GM19193 (cell line): Measurements from ENCODE around the gene PTRH1.

ENCODE experiments used
- POLR2A ChIP-seq: IDR thresholded peaks from 4 replicates; pipeline ENCODE4 v1.6.1; 2011; ENCODE audit not compliant: insufficient read depth, insufficient read length; ENCODE audit errors: extremely low read depth

PTRH1 gene

GRCh38 chr9:127712867-127713266 is 2.6 kb downstream of the PTRH1 start:
- TF ChIP-seq POLR2A: no peak

- TF ChIP-seq POLR2A: no peak
Observed at GRCh38 chr9:127712371-127712770, 3.1 kb downstream of the PTRH1 start.

- TF ChIP-seq POLR2A: no peak
Observed at GRCh38 chr9:127711831-127712274, 3.6 kb downstream of the PTRH1 start.

- TF ChIP-seq POLR2A: no peak
Observed at GRCh38 chr9:127711226-127711701, 4.2 kb downstream of the PTRH1 start.

GRCh38 chr9:127710204-127710783 is 5.2 kb downstream of the PTRH1 start:
- TF ChIP-seq POLR2A: no peak

- TF ChIP-seq POLR2A: no peak
Observed at GRCh38 chr9:127708952-127709587, 6.4 kb downstream of the PTRH1 start.

GRCh38 chr9:127707766-127708165 is 7.7 kb downstream of the PTRH1 start:
- no peak for TF ChIP-seq POLR2A

- no peak for TF ChIP-seq POLR2A
Observed at GRCh38 chr9:127706836-127707241, 8.6 kb downstream of the PTRH1 start, which contains the start of gene CFAP157. Gene CFAP157, plus strand, starts transcription at chr9:127706988. Its CDS starts 44 bp downstream, at chr9:127707032.

GRCh38 chr9:127705577-127706379 is 9.7 kb downstream of the PTRH1 start:
- TF ChIP-seq POLR2A: no peak

- no peak for TF ChIP-seq POLR2A
Observed at GRCh38 chr9:127703289-127703946, 12.0 kb downstream of the PTRH1 start.

GRCh38 chr9:127700594-127701255 is 14.7 kb downstream of the PTRH1 start:
- no peak for TF ChIP-seq POLR2A

GRCh38 chr9:127700140-127700539 is 15.3 kb downstream of the PTRH1 start:
- TF ChIP-seq POLR2A: no peak

GRCh38 chr9:127698985-127699670 is 16.3 kb downstream of the PTRH1 start:
- TF ChIP-seq POLR2A: peak; percentile 66

GRCh38 chr9:127698386-127698785 is 17.1 kb downstream of the PTRH1 start:
- TF ChIP-seq POLR2A: no peak
